PC-3 (cell line): ENCODE results near the gene PIGL.

ENCODE experiments used
- EZH2phosphoT487 ChIP-seq: fragments of 300-600 bp; sonication (generic); IDR thresholded peaks from 2 replicates; pipeline ENCODE4 v1.6.1; 2018; ENCODE audit warnings: mild to moderate bottlenecking, antibody characterized with exemption, low read length, borderline replicate concordance
- TF ChIP-seq, protein P1 (sequence below): fragments of 300-600 bp; sonication (generic); conservative IDR thresholded peaks from 2 replicates; pipeline ENCODE4 v1.5.1; 2017; ENCODE audit warnings: antibody characterized with exemption, low read depth, mild to moderate bottlenecking, low read length

DNA sequence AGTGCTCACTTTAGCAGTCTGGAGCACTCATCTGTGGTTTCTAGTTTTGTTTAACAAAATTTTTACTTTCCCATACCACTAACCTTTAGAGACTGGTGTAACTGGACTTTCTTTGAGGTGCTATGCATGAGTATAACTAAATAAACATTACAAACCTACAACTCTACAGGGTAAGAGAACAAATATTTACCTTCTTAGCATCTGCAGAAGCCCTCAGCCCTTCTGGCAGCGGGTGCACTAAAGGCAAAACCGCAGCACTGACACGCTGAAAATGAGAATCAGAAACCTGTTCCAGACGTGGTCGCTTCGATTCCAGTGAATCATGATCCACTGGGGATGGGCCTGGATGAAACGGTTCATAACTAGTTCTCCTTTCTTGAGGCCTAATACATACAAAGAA is 45.4 kb upstream of the PIGL start:
- TF ChIP-seq, protein P1, sequence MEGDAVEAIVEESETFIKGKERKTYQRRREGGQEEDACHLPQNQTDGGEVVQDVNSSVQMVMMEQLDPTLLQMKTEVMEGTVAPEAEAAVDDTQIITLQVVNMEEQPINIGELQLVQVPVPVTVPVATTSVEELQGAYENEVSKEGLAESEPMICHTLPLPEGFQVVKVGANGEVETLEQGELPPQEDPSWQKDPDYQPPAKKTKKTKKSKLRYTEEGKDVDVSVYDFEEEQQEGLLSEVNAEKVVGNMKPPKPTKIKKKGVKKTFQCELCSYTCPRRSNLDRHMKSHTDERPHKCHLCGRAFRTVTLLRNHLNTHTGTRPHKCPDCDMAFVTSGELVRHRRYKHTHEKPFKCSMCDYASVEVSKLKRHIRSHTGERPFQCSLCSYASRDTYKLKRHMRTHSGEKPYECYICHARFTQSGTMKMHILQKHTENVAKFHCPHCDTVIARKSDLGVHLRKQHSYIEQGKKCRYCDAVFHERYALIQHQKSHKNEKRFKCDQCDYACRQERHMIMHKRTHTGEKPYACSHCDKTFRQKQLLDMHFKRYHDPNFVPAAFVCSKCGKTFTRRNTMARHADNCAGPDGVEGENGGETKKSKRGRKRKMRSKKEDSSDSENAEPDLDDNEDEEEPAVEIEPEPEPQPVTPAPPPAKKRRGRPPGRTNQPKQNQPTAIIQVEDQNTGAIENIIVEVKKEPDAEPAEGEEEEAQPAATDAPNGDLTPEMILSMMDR = no peak
- no peak; the same call in 1 of the 2 replicates for TF ChIP-seq EZH2phosphoT487
